ENCODE data around the gene APEH. TPM values are rescaled to one million over a fixed set of nuclear protein-coding genes. Genes with fewer than 3 reads are reported as not detected.

APEH gene
- total RNA-seq, 1 donor from 2014 or later, result 80.8 TPM

DNA sequence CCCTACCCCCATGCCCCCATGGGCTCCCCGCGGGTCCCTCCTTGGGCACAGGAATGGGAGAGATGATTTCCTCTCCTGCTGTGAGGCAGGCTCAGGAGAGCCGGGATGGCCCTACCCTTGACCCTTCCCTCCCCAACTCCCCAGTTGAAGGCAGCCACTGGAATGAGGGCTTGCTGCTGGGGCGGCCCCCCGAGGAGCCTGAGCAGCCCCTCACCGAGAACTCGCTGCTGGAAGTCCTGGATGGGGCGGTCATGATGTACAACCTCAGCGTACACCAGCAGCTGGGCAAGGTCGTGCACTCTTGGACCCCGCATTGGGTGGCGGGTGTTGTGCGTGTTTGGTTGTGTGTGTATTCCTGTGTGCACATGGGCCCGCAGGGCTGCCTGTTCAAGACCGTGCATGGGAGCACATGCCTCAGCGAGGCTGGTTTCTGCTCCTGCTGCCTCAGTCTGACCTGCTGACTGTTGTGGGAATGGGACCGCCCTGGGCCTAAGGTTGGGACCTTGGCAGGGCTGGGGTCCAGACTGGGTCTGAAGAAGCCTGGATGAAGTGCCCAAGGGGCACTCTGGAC is 31.3 kb downstream of the APEH start:
- H3K9me3 ChIP-seq (ENCODE audit: insufficient read depth, low read depth, low read length), result no peaks in the 10 kb centered on the region
- H3K27me3 Mint-ChIP-seq (ENCODE audit: low read depth, unreplicated experiment), result no peaks in the 10 kb centered on the region
- no peak overlapping the region for H3K4me3 ChIP-seq (ENCODE audit: insufficient read depth, low read depth, low read length)
- H3K4me2 ChIP-seq (ENCODE audit: low read length), result no peak overlapping the region
- DNase-seq (ENCODE audit: low read depth) (no peak), FAIRE-seq (no peak)
- H4K20me1 ChIP-seq (ENCODE audit: insufficient read depth, low read length), result peaks cover 10% of the 10 kb centered on the region
- TF ChIP-seq EZH2 (IDR thresholded peaks at IDR 0.05; ENCODE audit: insufficient read depth, low read length) (no peak), CTCF (IDR thresholded peaks at IDR 0.05; ENCODE audit: insufficient read depth, low read depth, low read length) (no peak)
- H3K36me3 ChIP-seq (ENCODE audit: insufficient read depth, low read length), result no peaks in the 10 kb centered on the region
- H3K27ac Mint-ChIP-seq (ENCODE audit: unreplicated experiment), result no peak overlapping the region
- H3K79me2 ChIP-seq (ENCODE audit: insufficient read depth, low read length), result no peaks in the 10 kb centered on the region
- H3K27me3 ChIP-seq (ENCODE audit: insufficient read depth, low read length), result no peaks in the 10 kb centered on the region
- H3K4me1 Mint-ChIP-seq (ENCODE audit: low read depth, unreplicated experiment), result peaks cover 8% of the 10 kb centered on the region
- H2AFZ ChIP-seq (ENCODE audit: low read depth, low read length), result no peak overlapping the region
- H3K36me3 Mint-ChIP-seq (ENCODE audit: low read depth, unreplicated experiment), result peaks cover 13% of the 10 kb centered on the region
- H3K9me3 Mint-ChIP-seq (ENCODE audit: unreplicated experiment), result no peaks in the 10 kb centered on the region
- no peak overlapping the region for H3K4me3 Mint-ChIP-seq (ENCODE audit: unreplicated experiment)
- no peak overlapping the region for H3K9ac ChIP-seq (ENCODE audit: low read length)
- H3K4me1 ChIP-seq (ENCODE audit: insufficient read depth, low read length), result no peaks in the 10 kb centered on the region
- H3K27ac ChIP-seq (ENCODE audit: low read depth, low read length), result no peak overlapping the region

DNA sequence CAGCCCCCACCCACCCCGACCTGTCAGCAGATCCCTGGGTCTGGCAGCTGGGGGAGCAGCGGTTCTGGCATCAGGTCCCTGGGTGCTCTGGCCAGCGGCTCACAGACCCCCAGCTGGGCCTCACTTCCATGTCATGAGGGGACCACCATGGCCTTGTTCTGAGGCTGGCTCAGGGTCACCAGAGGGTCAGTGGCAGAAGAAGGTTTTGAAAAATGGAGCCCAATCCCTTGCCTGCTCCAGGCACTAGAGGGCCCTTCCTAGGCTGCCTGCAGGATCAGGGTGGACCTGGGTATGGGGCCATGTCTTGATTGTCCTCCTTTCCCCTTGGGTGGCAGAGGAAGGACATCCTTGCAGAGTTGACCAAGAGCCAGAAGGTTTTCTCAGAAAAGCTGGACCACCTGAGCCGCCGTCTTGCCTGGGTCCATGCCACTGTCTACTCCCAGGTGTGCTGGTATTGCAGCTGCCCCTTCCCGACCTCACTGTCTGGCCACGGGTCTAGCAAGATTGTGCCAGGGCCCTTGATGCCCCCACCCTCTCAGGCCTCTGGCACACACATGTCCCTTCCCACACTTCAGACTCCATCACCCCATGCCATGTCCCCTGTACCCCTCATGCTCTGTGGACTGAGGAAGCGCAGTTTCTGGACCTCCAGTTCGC is 32.4 kb downstream of the APEH start:
- Mint-ChIP-seq H3K4me1 (ENCODE audit: low read depth, unreplicated experiment) (peaks cover 8% of the 10 kb centered on the region), H3K27ac (ENCODE audit: unreplicated experiment) (no peak overlapping the region), H3K36me3 (ENCODE audit: low read depth, unreplicated experiment) (peaks cover 10% of the 10 kb centered on the region), H3K4me3 (ENCODE audit: unreplicated experiment) (no peak overlapping the region), H3K9me3 (ENCODE audit: unreplicated experiment) (no peaks in the 10 kb centered on the region), H3K27me3 (ENCODE audit: low read depth, unreplicated experiment) (no peaks in the 10 kb centered on the region)
- Histone ChIP-seq H3K9ac (ENCODE audit: low read length) (no peak overlapping the region), H3K4me3 (ENCODE audit: insufficient read depth, low read depth, low read length) (no peak overlapping the region), H4K20me1 (ENCODE audit: insufficient read depth, low read length) (peaks cover 10% of the 10 kb centered on the region), H3K4me2 (ENCODE audit: low read length) (no peak overlapping the region), H3K27ac (ENCODE audit: low read depth, low read length) (no peak overlapping the region), H3K36me3 (ENCODE audit: insufficient read depth, low read length) (no peaks in the 10 kb centered on the region), H3K9me3 (ENCODE audit: insufficient read depth, low read depth, low read length) (no peaks in the 10 kb centered on the region), H2AFZ (ENCODE audit: low read depth, low read length) (no peak overlapping the region), H3K79me2 (ENCODE audit: insufficient read depth, low read length) (no peaks in the 10 kb centered on the region), H3K27me3 (ENCODE audit: insufficient read depth, low read length) (no peaks in the 10 kb centered on the region), H3K4me1 (ENCODE audit: insufficient read depth, low read length) (no peaks in the 10 kb centered on the region)
- no peak for DNase-seq (ENCODE audit: low read depth)
- no peak for FAIRE-seq
- TF ChIP-seq EZH2 (IDR thresholded peaks at IDR 0.05; ENCODE audit: insufficient read depth, low read length), result no peak
- TF ChIP-seq CTCF (IDR thresholded peaks at IDR 0.05; ENCODE audit: insufficient read depth, low read depth, low read length), result no peak

- Histone ChIP-seq H2AFZ (ENCODE audit: low read depth, low read length) (no peak overlapping the region), H3K9ac (ENCODE audit: low read length) (peak overlapping the region; percentile 30), H3K4me1 (ENCODE audit: insufficient read depth, low read length) (no peaks in the 10 kb centered on the region), H3K9me3 (ENCODE audit: insufficient read depth, low read depth, low read length) (no peaks in the 10 kb centered on the region), H3K27ac (ENCODE audit: low read depth, low read length) (no peak overlapping the region), H3K27me3 (ENCODE audit: insufficient read depth, low read length) (no peaks in the 10 kb centered on the region), H3K4me3 (ENCODE audit: insufficient read depth, low read depth, low read length) (no peak overlapping the region), H3K4me2 (ENCODE audit: low read length) (no peak overlapping the region), H3K79me2 (ENCODE audit: insufficient read depth, low read length) (no peaks in the 10 kb centered on the region), H4K20me1 (ENCODE audit: insufficient read depth, low read length) (peaks cover 10% of the 10 kb centered on the region), H3K36me3 (ENCODE audit: insufficient read depth, low read length) (no peaks in the 10 kb centered on the region)
- Mint-ChIP-seq H3K27ac (ENCODE audit: unreplicated experiment) (no peak overlapping the region), H3K36me3 (ENCODE audit: low read depth, unreplicated experiment) (peaks cover 10% of the 10 kb centered on the region), H3K27me3 (ENCODE audit: low read depth, unreplicated experiment) (no peaks in the 10 kb centered on the region), H3K4me3 (ENCODE audit: unreplicated experiment) (no peak overlapping the region), H3K4me1 (ENCODE audit: low read depth, unreplicated experiment) (peaks cover 8% of the 10 kb centered on the region), H3K9me3 (ENCODE audit: unreplicated experiment) (no peaks in the 10 kb centered on the region)
- TF ChIP-seq EZH2 (IDR thresholded peaks at IDR 0.05; ENCODE audit: insufficient read depth, low read length) (no peak), CTCF (IDR thresholded peaks at IDR 0.05; ENCODE audit: insufficient read depth, low read depth, low read length) (no peak)
- DNase-seq (ENCODE audit: low read depth) (peak; percentile 24), FAIRE-seq (no peak)
Measured at GRCh38 chr3:49707113-49707480, 32.9 kb downstream of the APEH start.

Measured in astrocyte (in vitro differentiated cells and primary cell).